ENCODE results near the gene MFRP. TPM values are rescaled to one million over a fixed set of nuclear protein-coding genes. Genes with fewer than 3 reads are reported as not detected.

MFRP gene
- total RNA-seq, 1 donor from 2014 or later: not detected

GRCh38 chr11:119319136-119319699 lies 27.3 kb downstream of the MFRP start:
- no peak for DNase-seq (ENCODE audit: low spot score)

DNA sequence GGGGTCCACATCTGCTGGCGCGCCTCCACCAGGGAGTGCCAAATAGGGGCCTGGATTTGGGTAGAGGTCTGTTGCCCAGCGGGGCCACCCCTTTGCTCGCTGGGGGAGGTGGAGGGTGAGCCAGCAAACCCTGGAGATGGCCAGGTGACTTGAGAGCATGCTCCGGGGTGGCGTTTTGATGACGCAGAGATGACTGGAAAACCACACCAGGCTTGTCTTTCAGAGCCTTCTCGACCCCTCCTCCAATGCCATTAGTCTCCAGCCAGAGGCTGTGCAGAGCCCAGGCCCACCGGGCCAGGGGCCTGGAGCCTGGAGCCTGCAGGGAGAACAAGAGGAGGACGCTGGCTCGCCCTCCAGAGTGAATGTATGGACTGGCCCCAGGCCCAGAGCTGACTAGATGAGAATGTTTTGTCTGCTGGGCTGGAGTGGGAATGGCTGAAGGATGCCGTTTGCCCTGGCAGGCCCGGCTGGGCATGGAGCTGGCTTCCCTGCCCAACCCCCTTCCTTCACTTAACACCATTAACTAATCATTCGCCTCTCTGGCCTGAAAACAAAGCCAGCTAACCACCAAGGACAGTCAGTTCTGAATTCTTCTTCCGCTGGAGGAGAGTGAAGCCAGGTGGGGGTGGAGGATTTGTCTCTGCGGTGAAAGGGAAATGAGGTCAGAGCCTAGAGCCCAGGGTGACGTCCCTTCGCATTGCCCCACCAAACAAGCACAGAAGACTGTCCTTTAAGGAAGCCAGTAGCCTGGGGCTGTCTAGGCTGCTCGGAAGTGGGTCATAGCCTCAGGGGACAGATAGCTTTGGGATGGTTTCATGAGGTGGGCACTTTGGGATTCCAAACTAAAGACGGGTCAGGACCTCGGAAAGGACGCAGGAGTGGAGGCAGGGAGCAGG lies 28.0 kb downstream of the MFRP start:
- no peak for DNase-seq (ENCODE audit: low spot score)

DNA sequence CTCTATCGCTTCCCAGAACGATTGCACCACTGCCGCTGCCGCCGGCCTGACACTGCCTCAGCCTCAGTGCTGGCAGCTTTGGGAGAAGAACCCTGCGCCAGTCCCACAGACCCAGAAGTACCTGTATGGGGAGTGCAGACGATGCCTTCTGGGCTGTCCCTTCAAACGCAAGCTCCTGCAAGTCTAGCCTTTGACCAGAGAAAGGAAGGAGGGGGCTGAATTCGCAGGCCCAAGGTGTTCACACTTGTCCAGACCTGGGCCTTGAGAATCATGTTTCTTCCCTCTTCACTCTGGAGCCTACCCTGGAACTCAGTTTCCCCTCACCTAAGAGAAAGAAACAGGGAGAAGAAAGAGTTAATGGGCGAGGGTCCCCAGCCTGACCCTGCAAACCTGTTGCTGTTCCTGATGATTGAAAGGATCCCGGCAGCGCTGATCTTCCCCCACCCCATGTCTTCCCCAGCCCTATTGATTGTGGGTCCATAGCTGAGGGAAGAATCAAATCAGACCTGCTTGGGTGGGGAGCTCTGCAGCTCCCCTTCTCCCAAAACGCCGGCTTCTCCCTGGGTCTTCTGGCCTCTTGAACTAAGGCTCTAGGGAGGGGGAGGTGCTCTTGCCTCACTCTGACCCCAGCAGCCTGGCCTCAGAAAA lies 28.8 kb downstream of the MFRP start:
- no peak for DNase-seq (ENCODE audit: low spot score)

- no peak for DNase-seq (ENCODE audit: low spot score)
These were observed 29.5 kb downstream of the MFRP start, which contains the start of gene MCAM for GRCh38 chr11:119316729-119317591. MCAM (minus strand) TSS chr11:119317130; CDS start chr11:119317101, 29 bp downstream.

- DNase-seq (ENCODE audit: low spot score): no peak
These were observed 30.3 kb downstream of the MFRP start for GRCh38 chr11:119316016-119316728.

- no peak for DNase-seq (ENCODE audit: low spot score)
These were observed 31.1 kb downstream of the MFRP start for GRCh38 chr11:119315131-119316015.

DNA sequence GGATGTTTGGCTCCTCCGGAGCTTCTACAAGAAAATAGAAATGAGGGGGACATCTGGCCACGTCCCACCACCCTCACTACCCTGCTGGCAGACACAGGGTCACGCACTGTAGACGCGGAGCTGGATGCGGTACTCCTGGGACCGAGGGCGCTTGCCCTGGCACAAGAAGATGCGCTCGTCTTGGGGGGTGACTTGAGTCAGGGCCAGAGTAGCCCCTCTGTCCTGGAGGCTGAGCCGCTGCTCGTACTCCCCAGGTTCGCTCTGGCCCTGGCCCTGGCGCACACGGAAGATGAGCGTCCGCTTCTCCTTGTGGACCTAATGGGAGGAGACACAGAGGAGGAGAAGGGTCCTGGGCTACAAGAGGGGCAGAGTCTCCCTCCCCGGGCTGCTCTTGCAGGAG lies 31.8 kb downstream of the MFRP start:
- no peak for DNase-seq (ENCODE audit: low spot score)

GRCh38 chr11:119310682-119311052 lies 35.8 kb downstream of the MFRP start:
- no peak for DNase-seq (ENCODE audit: low spot score)

DNA sequence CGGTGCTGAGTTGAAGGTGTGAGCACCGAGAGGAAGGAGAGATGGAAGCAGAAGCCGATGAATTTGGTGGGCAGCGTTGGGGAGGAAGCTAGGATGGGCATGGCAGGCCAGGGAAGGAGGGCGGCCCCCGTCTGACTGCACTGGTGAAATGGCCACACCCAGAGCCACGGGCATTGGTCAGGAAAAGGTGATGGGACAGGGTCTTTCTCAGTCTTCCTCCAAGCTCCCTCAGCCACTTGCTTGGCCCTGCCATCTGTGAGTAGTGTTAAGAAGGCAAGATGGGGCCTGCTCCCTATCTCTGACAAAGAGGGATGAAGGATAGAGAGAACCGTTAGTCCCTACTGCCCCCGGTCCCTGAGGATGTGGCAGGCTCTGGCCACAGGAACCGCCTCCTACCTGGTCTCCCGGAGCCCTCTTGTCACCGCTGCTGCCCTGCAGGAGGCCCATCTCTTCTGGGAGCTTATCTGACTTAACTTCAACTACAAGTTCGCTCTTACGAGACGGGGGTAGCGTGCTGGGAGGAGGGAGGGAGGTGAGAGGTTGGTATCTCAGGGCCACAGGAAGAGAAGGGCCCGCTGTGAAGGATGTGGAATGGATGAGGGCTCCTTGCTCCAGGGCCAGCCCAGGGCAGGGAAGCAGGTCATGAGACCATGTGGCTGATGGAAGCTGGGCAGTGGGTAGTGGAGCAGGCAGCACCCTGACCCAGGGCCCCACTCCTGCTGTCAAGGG lies 36.4 kb downstream of the MFRP start:
- no peak for DNase-seq (ENCODE audit: low spot score)

DNA sequence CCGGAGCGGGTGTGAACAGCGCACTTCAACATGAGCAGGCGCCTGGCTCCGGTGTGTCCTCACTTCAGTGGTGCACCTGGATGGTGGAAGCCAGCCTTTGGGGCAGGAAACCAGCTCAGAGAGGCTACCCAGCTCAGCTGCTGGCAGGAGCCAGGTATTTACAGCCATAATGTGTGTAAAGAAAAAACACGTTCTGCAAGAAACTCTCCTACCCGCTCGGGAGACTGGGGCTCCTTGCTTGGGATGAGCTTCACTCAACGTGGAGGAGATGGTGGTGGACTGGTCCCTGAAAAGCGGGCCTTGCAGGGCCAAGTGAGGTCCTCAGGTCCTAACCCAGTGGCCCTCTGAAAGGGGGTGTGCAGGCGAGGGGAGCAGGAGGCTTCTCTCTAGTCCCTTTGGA lies 37.1 kb downstream of the MFRP start:
- DNase-seq (ENCODE audit: low spot score): no peak

GRCh38 chr11:119307974-119308373 lies 38.5 kb downstream of the MFRP start:
- DNase-seq (ENCODE audit: low spot score): no peak

- no peak for DNase-seq (ENCODE audit: low spot score)
These were observed 39.3 kb downstream of the MFRP start for GRCh38 chr11:119307219-119307618.

- no peak for DNase-seq (ENCODE audit: low spot score)
These were observed 40.1 kb downstream of the MFRP start for GRCh38 chr11:119306373-119306890.

- no peak for DNase-seq (ENCODE audit: low spot score)
These were observed 40.7 kb downstream of the MFRP start for GRCh38 chr11:119305556-119306372.

- DNase-seq (ENCODE audit: low spot score): no peak
These were observed 43.2 kb downstream of the MFRP start for GRCh38 chr11:119303227-119303718.

DNA sequence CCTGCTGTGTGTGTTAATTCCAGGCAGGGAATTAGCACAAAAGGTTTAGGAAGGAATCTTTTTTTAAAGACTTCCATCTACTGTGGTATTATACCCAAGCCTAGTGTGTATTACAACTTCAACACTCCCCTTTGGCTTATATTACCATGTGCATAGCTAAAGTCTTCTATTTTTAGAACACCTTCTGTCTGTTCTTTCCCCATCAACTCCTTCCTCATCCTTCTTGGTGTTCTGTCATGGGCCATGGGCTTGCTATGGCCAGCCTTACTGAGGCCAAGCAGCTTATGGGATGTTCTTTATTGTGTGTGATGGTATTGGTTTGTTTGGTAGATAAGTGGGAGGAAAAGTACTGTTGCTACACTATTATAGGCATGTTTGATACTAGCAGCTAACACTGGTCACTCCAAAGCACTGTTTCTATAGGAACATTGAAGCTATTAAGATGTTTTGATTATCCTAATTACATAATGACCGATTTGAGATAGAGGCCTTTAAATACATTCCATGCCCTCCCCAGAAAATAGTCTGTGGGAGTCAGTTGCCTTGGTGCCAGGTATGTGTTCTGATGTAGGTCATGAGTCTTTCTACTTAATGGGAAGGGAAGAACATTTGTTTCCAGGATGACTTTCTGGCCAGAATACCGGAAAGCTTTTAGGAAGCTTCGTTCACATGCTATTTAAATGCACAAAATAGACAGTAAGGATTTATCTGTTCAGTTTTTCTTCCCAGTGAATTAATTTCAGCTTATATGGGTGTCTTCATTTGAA lies 46.1 kb downstream of the MFRP start:
- DNase-seq (ENCODE audit: low spot score): no peak

GRCh38 chr11:119299416-119299815 lies 47.1 kb downstream of the MFRP start:
- DNase-seq (ENCODE audit: low spot score): no peak
